K562 (cell line): Measurements from ENCODE around the gene B4GALT5. TPM values are rescaled to one million over a fixed set of nuclear protein-coding genes. Genes with fewer than 3 reads are reported as not detected.

Source experiments
- ARID1B ChIP-seq: fragments of 450-650 bp; IDR thresholded peaks from 2 replicates; pipeline ENCODE4 v1.6.1; 2016; ENCODE audit warnings: antibody characterized with exemption, mild to moderate bottlenecking, inconsistent platforms
- HMBOX1 ChIP-seq: sonication (generic); IDR thresholded peaks from 2 replicates; pipeline ENCODE4 v1.6.1; 2016
- JUND ChIP-seq, 2 experiments: IDR thresholded peaks; 2 replicates in 1 of 2; 3 replicates in 1 of 2; pipeline ENCODE4 v1.6.1; 2011; ENCODE audit warnings: borderline replicate concordance in 2 of 2, low read depth in 2 of 2, low read length in 2 of 2, improper control_type of control experiment in 1 of 2, missing biosample characterization in 1 of 2, missing genetic modification characterization in 1 of 2, missing genetic modification reagents in 1 of 2
- L3MBTL2 ChIP-seq: fragments of 450-650 bp; IDR thresholded peaks from 2 replicates; pipeline ENCODE4 v1.6.1; 2016; ENCODE audit warnings: mild to moderate bottlenecking, moderate library complexity
- MEIS2 ChIP-seq: fragments of 450-650 bp; IDR thresholded peaks from 2 replicates; pipeline ENCODE4 v1.6.1; 2014; ENCODE audit warnings: mild to moderate bottlenecking; ENCODE audit not compliant: partially characterized antibody
- POLR2G ChIP-seq: fragments of 200-400 bp; formaldehyde crosslinking; IDR thresholded peaks from 2 replicates; pipeline ENCODE4 v1.6.1; 2017; ENCODE audit warnings: low read depth, mild to moderate bottlenecking, antibody characterized with exemption, low read length, moderate library complexity
- PRMT5 ChIP-seq: sonication (generic); formaldehyde crosslinking; IDR thresholded peaks from 2 replicates; pipeline ENCODE4 v1.5.0; 2020; ENCODE audit warnings: missing genetic modification reagents
- RAD21 ChIP-seq, 2 experiments: fragments of 250-450 bp in 1 of 2; fragments of 450-650 bp in 1 of 2; sonication (Bioruptor Pico) in 1 of 2; formaldehyde crosslinking in 1 of 2; IDR thresholded peaks in 1 of 2; conservative IDR thresholded peaks in 1 of 2; 2 replicates each; pipeline versions ENCODE4 v1.4.0 to v1.8.0; 2020 to 2022; ENCODE audit warnings: mild to moderate bottlenecking in 2 of 2, moderate library complexity in 1 of 2
- RBBP5 ChIP-seq: fragments of 200-600 bp; sonication (generic); IDR thresholded peaks from 2 replicates; pipeline ENCODE4 v1.6.1; 2012; ENCODE audit warnings: borderline replicate concordance, mild to moderate bottlenecking, low read length, control low read depth, inconsistent platforms; ENCODE audit not compliant: insufficient read depth, poor library complexity, severe bottlenecking
- RFX1 ChIP-seq: fragments of 450-650 bp; IDR thresholded peaks from 2 replicates; pipeline ENCODE4 v1.6.1; 2016; ENCODE audit warnings: mild to moderate bottlenecking, moderate library complexity
- SMARCA4 ChIP-seq: fragments of 450-650 bp; IDR thresholded peaks from 2 replicates; pipeline ENCODE4 v1.6.1; 2016
- UBTF ChIP-seq, 2 experiments: IDR thresholded peaks; 2 replicates each; pipeline ENCODE4 v1.6.1; 2012; ENCODE audit warnings: improper control_type of control experiment in 2 of 2, low read depth in 2 of 2, low read length in 2 of 2, borderline replicate concordance in 1 of 2
- ZBTB33 ChIP-seq: sonication (generic); formaldehyde crosslinking; IDR thresholded peaks from 2 replicates; pipeline ENCODE4 v1.8.1; 2023; ENCODE audit warnings: mild to moderate bottlenecking, missing genetic modification reagents
- ZEB2 ChIP-seq: fragments of 450-650 bp; IDR thresholded peaks from 2 replicates; pipeline ENCODE4 v1.6.1; 2016
- ZFX ChIP-seq: sonication (generic); formaldehyde crosslinking; IDR thresholded peaks from 2 replicates; pipeline ENCODE4 v1.8.0; 2022; ENCODE audit warnings: mild to moderate bottlenecking, missing genetic modification reagents, moderate library complexity
- ZNF384 ChIP-seq: IDR thresholded peaks from 2 replicates; pipeline ENCODE4 v1.6.1; 2012; ENCODE audit warnings: low read depth, low read length, improper control_type of control experiment
- ZNF551 ChIP-seq: fragments of 250-450 bp; sonication (Bioruptor Pico); IDR thresholded peaks from 2 replicates; pipeline ENCODE4 v1.5.0; 2021; ENCODE audit warnings: mild to moderate bottlenecking, moderate library complexity
- ZNF592 ChIP-seq: fragments of 450-650 bp; IDR thresholded peaks from 2 replicates; pipeline ENCODE4 v1.6.1; 2017; ENCODE audit warnings: antibody characterized with exemption, mild to moderate bottlenecking
- polyA plus RNA-seq, 8 experiments: library from polyadenylated mRNA; depleted of rRNA in 4 of 8; stranded (reverse) in 5 of 8; unstranded in 3 of 8; fragments of >200 nt; fragmentation: Nextera tagmentation in 2 of 8; fragmentation: Illumina TruSeq in 1 of 8; extraction: Ambion mirVana in 2 of 8; extraction: Trizol in 1 of 8; gene quantifications; 2 replicates each; pipeline versions ENCODE4 v1.2.1 to v1.2.3, GENCODE V29; 2011 to 2014; ENCODE audit warnings: inconsistent platforms in 1 of 8, missing spikeins in 1 of 8
- total RNA-seq, 7 experiments: library from RNA; depleted of rRNA in 6 of 7; stranded (reverse); fragments of >200 nt in 6 of 7; fragmentation: Illumina TruSeq in 2 of 7; extraction: Trizol in 2 of 7; gene quantifications; 2 replicates each; pipeline versions ENCODE4 v1.2.1 to v1.2.3, GENCODE V29; 2011 to 2021; ENCODE audit warnings: low replicate concordance in 1 of 7

B4GALT5 gene
- total and polyA plus RNA-seq, 9 of the 15 experiments (the other 6 are each of a cell fraction or from before 2014, with no cell fraction given): 8.5 to 32.6 (median 23.4) TPM

- TF ChIP-seq ZBTB33 (CRISPR knock-in tag): no peak
- 0 out of 2 replicates have a peak, but pooled peaks have one; percentile 30 for TF ChIP-seq L3MBTL2
- peak; percentile 90 for TF ChIP-seq HMBOX1
- TF ChIP-seq UBTF (IDR thresholded peaks at IDR 0.05; ENCODE audit: borderline replicate concordance in 1 of 2, low read depth in 2 of 2, low read length in 2 of 2): no peak
- peak; percentile 22 for TF ChIP-seq MEIS2
- TF ChIP-seq RFX1: peak; percentile 31; the same call in 1 of the 2 replicates
- TF ChIP-seq JUND (IDR thresholded peaks at IDR 0.05; ENCODE audit: borderline replicate concordance, low read depth, low read length): no peak
- TF ChIP-seq JUND (tag; IDR thresholded peaks at IDR 0.05; ENCODE audit: borderline replicate concordance, low read depth, low read length): 0 out of 3 replicates have a peak, but pooled peaks have one; percentile 30
- TF ChIP-seq RBBP5: peak; percentile 51
- TF ChIP-seq ZEB2: peak; percentile 26; the same call in 1 of the 2 replicates
- peak; percentile 61; the same call in 1 of the 2 replicates for TF ChIP-seq SMARCA4
- no peak for TF ChIP-seq PRMT5 (CRISPR knock-in tag)
- peak; percentile 67 for TF ChIP-seq ARID1B
- TF ChIP-seq RAD21 (CRISPR knock-in tag; conservative IDR thresholded peaks at IDR 0.05 in 1 of 2, IDR thresholded peaks at IDR 0.05 in 1 of 2): no peak
- no peak for TF ChIP-seq POLR2G
- TF ChIP-seq ZNF551 (CRISPR knock-in tag): no peak
- peak; percentile 58; the same call in 1 of the 2 replicates for TF ChIP-seq ZNF592
- peak; percentile 56 for TF ChIP-seq ZFX
- no peak for TF ChIP-seq ZNF384
Measured at GRCh38 chr20:49706630-49707091, 7.0 kb downstream of the B4GALT5 start (continued).
